SK-N-MC (cell line): ENCODE measurements around the gene GPX8.

ENCODE experiments used
- EZH2 ChIP-seq: fragments of 200-600 bp; sonication (generic); IDR thresholded peaks from one replicate; pipeline ENCODE4 v1.6.1; 2017; ENCODE audit warnings: antibody characterized with exemption
- FOXP2 ChIP-seq: optimal IDR thresholded peaks from 2 replicates; pipeline ENCODE3; 2011; ENCODE audit warnings: mild to moderate bottlenecking, moderate library complexity; ENCODE audit not compliant: insufficient read depth; ENCODE audit errors: extremely low read length, control extremely low read depth
- POLR2AphosphoS5 ChIP-seq: IDR thresholded peaks from 2 replicates; pipeline ENCODE4 v1.6.1; 2012; ENCODE audit warnings: mild to moderate bottlenecking, low read depth, low read length, borderline replicate concordance

DNA sequence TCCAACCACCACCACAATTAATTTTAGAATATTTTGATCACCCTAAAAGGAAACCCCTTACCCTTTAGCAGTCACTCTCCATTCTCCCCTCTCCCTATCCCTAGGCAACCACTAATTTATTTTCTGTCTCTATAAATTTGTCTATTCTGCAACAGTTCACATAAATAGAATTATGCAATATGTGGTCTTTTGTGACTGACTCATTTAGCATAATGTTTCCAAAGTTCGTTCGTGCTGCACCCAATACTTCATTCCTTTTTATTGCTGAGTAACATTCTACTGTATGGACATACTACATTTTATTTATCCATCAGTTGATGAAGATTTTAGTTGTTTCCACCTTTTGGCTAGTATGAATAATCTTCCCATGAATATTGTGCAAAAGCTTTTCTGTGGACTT, 31.2 kb downstream of the GPX8 start:
- no peak for TF ChIP-seq POLR2AphosphoS5
- no peak for TF ChIP-seq EZH2
- TF ChIP-seq FOXP2 = no peak
